GM12801 (cell line): ENCODE data around the gene TMEM131.

Experiments used
- TF ChIP-seq, protein P1 (sequence below): IDR thresholded peaks from one replicate; pipeline ENCODE4 v1.5.1; 2011; ENCODE audit warnings: control low read depth; ENCODE audit not compliant: insufficient read length; ENCODE audit errors: extremely low read depth

Gene TMEM131

DNA sequence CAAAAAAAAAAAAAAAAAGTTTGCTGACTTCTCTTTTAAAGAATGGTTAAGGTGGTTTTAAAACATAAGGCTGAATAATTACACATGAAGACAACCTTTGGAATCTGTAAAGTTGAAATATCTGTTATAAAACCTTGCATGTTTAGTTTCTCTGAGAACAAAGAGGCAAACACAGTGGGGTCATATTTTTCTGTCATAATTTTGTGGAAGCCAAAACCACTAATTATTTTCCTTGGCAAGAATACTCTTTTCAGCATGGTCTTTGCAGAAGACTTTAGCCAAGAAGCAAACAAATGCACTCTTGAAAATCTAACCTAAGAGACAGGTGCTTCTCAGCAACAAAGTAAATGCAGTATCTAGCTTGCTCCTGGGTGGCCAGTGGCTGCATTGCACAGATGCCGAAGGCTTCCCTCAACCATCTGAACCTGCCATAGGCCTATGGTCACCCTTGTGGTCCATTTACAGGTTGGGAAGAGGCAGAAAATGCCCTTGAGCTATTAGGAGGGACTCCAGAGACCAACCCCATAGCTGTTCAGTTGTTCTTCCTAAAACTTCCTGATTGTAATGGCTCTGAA is 237.5 kb downstream of the TMEM131 start:
- TF ChIP-seq, protein P1, sequence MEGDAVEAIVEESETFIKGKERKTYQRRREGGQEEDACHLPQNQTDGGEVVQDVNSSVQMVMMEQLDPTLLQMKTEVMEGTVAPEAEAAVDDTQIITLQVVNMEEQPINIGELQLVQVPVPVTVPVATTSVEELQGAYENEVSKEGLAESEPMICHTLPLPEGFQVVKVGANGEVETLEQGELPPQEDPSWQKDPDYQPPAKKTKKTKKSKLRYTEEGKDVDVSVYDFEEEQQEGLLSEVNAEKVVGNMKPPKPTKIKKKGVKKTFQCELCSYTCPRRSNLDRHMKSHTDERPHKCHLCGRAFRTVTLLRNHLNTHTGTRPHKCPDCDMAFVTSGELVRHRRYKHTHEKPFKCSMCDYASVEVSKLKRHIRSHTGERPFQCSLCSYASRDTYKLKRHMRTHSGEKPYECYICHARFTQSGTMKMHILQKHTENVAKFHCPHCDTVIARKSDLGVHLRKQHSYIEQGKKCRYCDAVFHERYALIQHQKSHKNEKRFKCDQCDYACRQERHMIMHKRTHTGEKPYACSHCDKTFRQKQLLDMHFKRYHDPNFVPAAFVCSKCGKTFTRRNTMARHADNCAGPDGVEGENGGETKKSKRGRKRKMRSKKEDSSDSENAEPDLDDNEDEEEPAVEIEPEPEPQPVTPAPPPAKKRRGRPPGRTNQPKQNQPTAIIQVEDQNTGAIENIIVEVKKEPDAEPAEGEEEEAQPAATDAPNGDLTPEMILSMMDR = no peak

DNA sequence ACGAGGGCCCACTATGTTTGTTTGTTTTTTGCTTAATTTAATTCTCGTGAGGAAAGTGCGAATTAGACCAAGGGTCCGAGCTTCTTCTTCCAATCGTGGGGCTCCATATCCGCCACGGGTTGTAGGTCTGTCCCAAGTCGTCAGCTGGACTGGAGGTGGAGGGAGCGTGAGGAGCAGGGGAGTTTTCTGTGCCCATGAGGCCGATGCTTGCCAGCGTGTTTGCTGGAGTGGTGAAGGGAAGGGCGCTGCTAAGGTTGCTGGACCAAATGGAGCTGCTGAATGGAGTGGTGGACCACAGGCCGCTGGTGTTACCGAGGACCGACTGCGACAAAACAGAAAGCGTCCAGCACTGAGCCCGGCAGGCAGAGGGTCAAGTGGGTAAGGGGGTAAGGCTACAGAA is 238.7 kb downstream of the TMEM131 start:
- TF ChIP-seq, protein P1 = no peak

DNA sequence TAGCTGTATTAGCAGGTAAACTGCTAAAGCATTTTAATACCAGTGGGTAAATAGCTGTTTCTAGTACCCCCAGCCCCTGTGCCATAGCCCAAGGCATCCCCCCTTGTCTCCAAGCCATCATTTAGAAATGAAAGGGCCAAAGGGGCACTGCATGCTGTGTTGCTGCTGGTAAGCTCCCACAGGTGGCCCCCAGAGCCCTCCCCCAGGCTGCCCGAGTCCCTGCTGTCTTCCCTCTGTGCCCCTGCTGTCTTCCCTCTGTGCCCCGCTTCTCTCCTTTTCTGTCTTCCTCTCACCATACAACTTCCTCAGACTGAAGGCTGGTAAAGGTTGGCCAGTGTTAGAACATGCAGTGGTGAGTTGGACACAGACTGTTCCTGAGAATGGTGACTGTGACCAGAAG is 240.3 kb downstream of the TMEM131 start:
- TF ChIP-seq, protein P1 = no peak

DNA sequence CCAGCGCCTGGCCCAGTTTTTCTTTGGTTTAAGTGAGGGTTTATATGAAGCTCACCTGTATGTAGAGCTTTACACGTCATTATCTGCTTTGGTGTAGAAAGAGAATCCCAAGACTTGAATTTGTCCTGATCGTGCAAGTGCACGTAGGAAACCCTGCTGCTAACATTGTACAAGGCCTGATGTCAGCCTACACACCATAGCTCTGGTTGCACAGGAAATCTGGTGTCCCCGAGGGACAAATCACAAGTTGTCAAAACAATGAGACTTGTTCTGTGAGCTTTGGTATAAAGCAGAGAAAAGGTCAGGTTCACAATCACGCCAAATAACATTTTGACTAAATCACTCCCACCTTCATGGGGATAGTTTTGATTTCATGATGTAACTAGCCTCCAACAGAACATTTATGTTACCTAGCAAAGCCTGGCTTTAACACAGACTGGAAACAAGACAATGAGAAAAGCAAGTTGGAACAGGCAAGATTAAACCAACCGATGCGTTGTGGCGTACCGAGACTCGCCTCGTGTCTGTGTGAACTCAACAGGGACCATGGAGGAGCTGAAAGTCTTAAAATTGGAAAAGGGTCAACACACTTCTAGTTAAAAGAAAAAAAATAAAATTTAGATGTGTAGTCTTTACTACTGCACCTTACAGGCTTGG is 240.9 kb downstream of the TMEM131 start:
- TF ChIP-seq, protein P1 = no peak

DNA sequence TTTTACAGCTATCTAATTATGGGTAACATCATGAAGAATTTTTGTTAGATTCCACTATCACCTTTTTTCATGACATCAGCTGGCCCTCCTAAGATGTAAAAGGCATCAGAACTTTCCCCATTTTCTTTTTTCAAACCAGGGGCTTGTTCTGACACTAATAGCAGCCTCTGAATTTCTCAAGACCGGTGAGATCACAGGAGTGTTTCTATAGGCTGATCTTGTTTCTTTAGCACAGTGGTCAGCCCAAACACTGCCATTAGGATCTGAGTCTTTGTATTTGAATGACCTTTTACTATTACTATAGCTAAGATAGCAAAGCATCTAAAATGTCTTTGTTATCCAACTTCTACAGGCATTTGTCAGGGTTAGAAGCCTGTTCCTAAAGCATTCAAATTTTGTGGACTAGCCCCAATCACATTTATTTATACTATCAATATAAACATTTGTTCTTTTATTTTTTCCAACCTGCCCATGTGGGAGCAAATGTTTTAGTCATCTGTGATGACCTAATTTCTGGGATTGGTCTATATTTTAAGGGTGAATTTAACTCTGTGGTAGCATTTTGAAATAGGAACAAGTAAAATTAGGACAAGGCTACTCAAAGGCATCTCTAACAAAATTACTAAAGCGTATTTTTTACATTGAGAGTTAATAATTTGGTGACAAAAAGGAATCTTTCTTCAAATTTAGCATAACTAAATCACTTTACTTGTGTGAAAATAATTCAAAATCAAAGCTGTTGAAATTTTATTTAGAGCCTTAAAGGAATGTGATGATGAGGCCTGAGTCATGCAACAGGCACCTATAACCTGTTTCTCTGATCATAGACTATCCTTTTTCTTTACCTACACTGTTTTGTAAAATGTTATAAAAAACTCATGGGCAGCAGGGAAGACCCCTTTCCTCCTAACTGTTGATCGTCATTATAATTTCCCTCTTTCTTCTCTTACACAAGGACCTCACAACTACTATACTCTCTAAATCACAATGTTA is 243.1 kb downstream of the TMEM131 start:
- TF ChIP-seq, protein P1 = no peak

DNA sequence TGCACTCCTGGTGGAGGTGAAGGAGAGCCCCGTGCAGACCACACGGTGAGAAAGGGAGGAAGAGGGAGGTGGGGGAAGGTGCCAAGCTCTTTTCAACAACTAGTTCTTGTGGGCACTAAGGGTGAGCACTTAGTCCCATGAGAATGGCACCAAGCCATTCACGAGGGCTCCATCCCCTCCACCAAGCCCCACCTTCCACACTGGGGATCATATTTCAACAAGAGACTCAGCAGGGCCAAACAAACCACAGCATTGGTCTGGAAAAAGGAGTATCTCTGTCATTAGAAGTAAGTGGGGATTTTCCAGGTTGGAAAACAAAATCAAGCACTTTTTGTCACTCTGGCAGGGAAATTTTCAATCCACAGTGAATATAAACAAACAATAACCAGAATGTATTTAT is 244.0 kb downstream of the TMEM131 start:
- TF ChIP-seq, protein P1 = no peak

DNA sequence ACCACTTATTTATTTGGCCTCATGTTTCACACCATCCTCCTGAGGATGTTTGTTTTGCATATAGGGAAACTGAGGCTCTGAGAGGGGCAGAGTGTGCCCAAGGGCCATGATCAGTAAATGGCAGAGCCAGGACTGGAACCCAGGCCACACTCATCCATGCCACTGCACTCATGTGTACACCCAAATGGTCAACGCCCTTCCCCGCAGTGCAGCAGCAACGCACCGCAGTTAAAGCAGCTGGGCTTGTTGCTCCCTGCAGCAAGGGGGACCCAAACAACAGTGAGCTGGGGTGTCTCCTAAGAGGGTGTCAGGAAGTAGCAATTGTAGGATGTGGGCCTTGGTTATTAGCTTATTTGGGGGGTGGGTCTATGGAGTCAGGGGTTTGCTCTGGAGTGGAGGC is 245.7 kb downstream of the TMEM131 start:
- TF ChIP-seq, protein P1 = no peak
